Measurements from ENCODE around the gene E4F1. TPM values are rescaled to one million over a fixed set of nuclear protein-coding genes. Genes with fewer than 3 reads are reported as not detected.

The E4F1 gene
- total RNA-seq, 1 donor from 2014 or later, result 13.5 TPM

DNA sequence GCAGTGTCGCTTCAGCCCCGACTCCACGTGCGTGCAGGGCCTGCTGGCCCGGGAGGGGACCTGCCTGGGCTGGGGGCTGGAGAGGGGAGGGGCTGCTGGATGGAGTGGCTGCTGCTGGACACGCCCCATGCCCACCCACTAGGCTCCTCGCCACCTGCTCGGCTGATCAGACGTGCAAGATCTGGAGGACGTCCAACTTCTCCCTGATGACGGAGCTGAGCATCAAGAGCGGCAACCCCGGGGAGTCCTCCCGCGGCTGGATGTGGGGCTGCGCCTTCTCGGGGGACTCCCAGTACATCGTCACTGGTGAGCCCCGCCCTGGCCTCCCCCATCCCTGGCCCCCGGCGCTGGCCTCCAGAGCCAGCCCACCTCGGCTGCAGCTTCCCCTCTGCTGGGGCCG lies 15.1 kb upstream of the E4F1 start:
- TF ChIP-seq, protein P1, sequence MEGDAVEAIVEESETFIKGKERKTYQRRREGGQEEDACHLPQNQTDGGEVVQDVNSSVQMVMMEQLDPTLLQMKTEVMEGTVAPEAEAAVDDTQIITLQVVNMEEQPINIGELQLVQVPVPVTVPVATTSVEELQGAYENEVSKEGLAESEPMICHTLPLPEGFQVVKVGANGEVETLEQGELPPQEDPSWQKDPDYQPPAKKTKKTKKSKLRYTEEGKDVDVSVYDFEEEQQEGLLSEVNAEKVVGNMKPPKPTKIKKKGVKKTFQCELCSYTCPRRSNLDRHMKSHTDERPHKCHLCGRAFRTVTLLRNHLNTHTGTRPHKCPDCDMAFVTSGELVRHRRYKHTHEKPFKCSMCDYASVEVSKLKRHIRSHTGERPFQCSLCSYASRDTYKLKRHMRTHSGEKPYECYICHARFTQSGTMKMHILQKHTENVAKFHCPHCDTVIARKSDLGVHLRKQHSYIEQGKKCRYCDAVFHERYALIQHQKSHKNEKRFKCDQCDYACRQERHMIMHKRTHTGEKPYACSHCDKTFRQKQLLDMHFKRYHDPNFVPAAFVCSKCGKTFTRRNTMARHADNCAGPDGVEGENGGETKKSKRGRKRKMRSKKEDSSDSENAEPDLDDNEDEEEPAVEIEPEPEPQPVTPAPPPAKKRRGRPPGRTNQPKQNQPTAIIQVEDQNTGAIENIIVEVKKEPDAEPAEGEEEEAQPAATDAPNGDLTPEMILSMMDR (IDR thresholded peaks at IDR 0.05; ENCODE audit: borderline replicate concordance), result no peak
- DNase-seq, result no peak
- peaks cover 33% of the 10 kb centered on the region for H3K36me3 ChIP-seq
- intact Hi-C loops (cut with micrococcal nuclease), result no loop called here
- no peaks in the 10 kb centered on the region for H3K9me3 ChIP-seq (replicated peaks)
- no peaks in the 10 kb centered on the region for H3K27me3 ChIP-seq (ENCODE audit: low read depth)
- H3K4me3 ChIP-seq, result no peak overlapping the region
- no peak overlapping the region for H3K27ac ChIP-seq (replicated peaks)
- peaks cover 60% of the 10 kb centered on the region for H3K4me1 ChIP-seq

DNA sequence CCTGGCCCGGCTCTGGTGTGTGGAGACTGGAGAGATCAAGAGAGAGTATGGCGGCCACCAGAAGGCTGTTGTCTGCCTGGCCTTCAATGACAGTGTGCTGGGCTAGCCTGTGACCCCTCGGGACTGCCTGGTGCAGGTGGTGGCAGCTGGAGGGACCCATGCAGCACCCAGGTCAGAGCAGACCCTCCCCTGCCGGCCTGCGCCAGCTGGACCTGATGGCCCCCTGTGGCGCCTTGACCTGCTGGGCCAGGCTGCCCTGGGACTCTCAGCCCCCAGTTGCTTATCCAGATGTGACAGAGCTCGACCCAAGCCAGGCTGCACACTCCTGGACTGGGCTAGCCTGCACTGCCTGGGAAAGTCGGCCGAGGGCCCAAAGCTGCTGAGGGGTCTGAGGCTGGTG lies 14.6 kb upstream of the E4F1 start:
- Histone ChIP-seq H3K27ac (replicated peaks) (no peak overlapping the region), H3K9me3 (replicated peaks) (no peaks in the 10 kb centered on the region), H3K4me3 (no peak overlapping the region), H3K4me1 (peaks cover 64% of the 10 kb centered on the region), H3K36me3 (peaks cover 33% of the 10 kb centered on the region), H3K27me3 (ENCODE audit: low read depth) (no peaks in the 10 kb centered on the region)
- intact Hi-C loops (cut with micrococcal nuclease), result no loop called here
- no peak for DNase-seq
- TF ChIP-seq, protein P1 (IDR thresholded peaks at IDR 0.05; ENCODE audit: borderline replicate concordance), result no peak

DNA sequence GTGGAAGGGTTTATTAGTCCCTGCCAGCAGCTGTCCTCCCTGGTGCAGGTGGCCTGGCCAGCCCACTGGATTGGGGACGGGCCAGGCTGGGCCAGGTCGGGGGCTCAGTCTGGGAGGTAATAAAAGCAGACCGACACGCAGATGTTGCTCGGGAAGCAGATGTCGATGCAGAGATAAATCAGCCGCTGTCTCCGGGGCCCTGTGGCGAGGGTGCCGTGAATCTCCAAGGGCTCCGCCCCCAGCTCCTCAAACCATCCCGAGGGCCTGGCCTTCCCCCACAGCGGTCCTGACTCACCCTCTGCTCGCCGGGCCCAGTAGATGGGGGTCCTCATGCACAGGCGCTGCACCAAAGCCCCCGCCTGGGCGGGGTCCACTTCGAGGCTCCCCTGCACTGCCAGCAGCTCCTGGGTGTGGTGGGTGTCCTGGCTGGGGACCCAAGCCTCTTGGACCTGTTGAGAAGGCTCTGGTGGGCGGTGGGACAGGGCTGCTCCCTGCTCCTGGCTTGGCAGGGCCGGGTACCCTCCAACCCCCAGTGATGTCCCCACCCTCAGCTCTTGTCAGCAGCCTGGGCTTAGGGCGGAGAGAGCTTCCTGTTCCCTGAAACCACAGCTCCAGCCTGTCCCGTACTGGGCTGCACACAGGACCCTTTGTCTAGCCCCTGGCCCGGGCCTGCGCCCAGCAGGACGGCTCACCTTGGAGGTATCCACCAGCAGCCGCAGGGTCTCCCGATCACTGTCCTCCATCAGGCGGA lies 14.0 kb upstream of the E4F1 start:
- Histone ChIP-seq H3K4me1 (peaks cover 70% of the 10 kb centered on the region), H3K36me3 (peaks cover 33% of the 10 kb centered on the region), H3K27me3 (ENCODE audit: low read depth) (no peaks in the 10 kb centered on the region), H3K4me3 (no peak overlapping the region), H3K9me3 (replicated peaks) (no peaks in the 10 kb centered on the region), H3K27ac (replicated peaks) (no peak overlapping the region)
- TF ChIP-seq, protein P1 (IDR thresholded peaks at IDR 0.05; ENCODE audit: borderline replicate concordance), result no peak
- intact Hi-C loops (cut with micrococcal nuclease), result no loop called here
- no peak for DNase-seq

DNA sequence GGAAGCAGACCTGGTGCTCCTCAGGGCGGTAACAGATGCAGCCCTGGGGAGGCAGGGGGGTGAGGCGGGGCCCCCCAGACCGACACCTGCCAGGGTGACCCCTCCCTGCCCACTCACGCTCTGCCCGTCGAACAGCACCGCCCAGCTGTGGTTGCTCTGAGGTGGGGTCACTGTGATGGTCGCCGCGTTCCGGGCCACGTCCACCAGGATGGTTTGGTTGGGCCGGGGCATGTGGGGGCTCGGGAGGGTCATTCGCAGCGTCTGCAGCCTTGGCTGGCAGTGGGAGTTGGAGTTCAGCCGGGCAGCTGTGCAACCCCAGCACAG lies 13.4 kb upstream of the E4F1 start:
- DNase-seq, result no peak
- H3K4me3 ChIP-seq, result no peak overlapping the region
- H3K27ac ChIP-seq (replicated peaks), result no peak overlapping the region
- no peaks in the 10 kb centered on the region for H3K9me3 ChIP-seq (replicated peaks)
- H3K27me3 ChIP-seq (ENCODE audit: low read depth), result no peaks in the 10 kb centered on the region
- peaks cover 33% of the 10 kb centered on the region for H3K36me3 ChIP-seq
- intact Hi-C loops (cut with micrococcal nuclease), result no loop called here
- TF ChIP-seq, protein P1 (IDR thresholded peaks at IDR 0.05; ENCODE audit: borderline replicate concordance), result no peak
- H3K4me1 ChIP-seq, result peaks cover 65% of the 10 kb centered on the region

DNA sequence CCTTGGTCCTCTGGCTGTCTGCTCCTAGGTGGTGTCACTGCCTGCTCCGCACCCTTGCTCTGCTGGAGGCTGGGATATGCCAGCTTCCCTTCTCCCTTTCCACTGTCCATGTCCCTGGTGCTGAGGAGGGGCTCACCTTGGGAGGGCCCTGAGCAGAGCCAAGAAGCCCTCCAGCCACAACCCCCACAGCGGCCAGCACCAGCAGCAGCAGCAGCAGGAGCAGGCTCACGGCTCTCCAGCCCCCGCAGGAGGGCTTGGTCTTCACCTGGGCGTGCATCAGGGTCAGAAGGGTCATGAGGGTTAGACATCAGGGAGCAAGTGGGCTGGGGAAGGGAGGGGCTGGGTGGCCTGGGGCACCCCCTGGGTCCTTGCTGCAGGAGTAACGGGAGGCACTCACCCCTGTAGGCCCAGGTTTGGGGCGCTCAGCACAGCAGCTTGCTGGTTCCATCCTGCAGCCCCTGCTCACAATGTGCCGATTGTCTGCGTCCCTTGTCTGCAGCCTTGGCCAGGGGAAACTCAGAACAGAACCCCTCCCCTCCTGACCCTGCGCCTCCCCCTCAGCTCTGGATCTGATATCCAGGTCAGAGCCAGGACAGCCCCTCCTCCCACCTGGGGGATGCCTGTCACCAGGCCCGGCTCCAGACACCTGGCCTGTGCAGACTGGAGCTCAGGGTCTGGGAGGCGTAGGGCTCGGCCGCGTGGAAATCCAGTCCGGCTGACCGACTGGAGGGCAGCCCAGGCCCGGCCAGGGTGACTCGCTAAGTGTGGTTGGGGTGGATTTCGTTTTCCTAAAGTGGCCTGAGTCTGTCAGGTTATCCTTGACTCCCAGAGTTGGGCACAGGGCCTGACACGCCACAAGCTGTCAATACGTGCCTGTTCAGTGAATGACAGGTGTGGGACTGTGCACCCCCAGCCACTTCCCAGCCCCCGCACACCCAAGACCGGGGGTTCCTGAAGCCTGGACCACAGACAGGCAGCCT lies 12.7 kb upstream of the E4F1 start, which contains the start of gene BRICD5:
TSS of gene BRICD5 (minus strand) at position 478 of the 980 bp plus-strand sequence. CDS start at position 448, 30 bp downstream.
- TF ChIP-seq, protein P1 (IDR thresholded peaks at IDR 0.05; ENCODE audit: borderline replicate concordance), result no peak
- Histone ChIP-seq H3K4me1 (peaks cover 65% of the 10 kb centered on the region), H3K27ac (replicated peaks) (peak within 1 kb of the TSS; percentile 93), H3K27me3 (ENCODE audit: low read depth) (no peaks in the 10 kb centered on the region), H3K4me3 (no peak within 1 kb of the TSS), H3K36me3 (peaks cover 33% of the 10 kb centered on the region), H3K9me3 (replicated peaks) (no peaks in the 10 kb centered on the region)
- intact Hi-C loops (cut with micrococcal nuclease), result no loop called here
- no peak for DNase-seq

Measured in left ventricle myocardium inferior (tissue), 1 donor.